ENCODE measurements around the gene TMTC2.

TMTC2 gene

DNA sequence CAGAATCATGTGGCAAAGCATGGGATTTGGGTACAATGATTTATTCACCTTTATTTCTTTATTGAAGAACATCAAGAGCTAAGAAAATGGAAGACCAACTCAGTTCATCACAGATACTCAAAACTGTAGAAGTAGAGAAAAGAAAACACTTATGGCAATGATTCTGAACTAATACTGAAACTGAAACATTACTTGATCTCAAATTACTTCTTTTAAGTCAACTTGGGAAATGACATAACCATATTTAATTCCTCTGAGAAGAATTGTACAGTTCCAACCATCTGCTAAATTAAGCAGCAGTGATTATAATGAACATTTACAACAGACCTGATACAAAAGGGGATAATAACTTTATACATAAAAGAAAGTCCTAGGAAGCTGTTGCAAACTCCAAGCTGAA is 466.5 kb downstream of the TMTC2 start:
- TF ChIP-seq, protein P1, sequence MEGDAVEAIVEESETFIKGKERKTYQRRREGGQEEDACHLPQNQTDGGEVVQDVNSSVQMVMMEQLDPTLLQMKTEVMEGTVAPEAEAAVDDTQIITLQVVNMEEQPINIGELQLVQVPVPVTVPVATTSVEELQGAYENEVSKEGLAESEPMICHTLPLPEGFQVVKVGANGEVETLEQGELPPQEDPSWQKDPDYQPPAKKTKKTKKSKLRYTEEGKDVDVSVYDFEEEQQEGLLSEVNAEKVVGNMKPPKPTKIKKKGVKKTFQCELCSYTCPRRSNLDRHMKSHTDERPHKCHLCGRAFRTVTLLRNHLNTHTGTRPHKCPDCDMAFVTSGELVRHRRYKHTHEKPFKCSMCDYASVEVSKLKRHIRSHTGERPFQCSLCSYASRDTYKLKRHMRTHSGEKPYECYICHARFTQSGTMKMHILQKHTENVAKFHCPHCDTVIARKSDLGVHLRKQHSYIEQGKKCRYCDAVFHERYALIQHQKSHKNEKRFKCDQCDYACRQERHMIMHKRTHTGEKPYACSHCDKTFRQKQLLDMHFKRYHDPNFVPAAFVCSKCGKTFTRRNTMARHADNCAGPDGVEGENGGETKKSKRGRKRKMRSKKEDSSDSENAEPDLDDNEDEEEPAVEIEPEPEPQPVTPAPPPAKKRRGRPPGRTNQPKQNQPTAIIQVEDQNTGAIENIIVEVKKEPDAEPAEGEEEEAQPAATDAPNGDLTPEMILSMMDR (IDR thresholded peaks at IDR 0.05; ENCODE audit: insufficient read depth, low read length, poor library complexity, severe bottlenecking), result no peak
- H3K36me3 ChIP-seq (ENCODE audit: control insufficient read depth, insufficient read depth, low read length), result no peaks in the 10 kb centered on the region
- DNase-seq (ENCODE audit: extremely low read depth, insufficient read length), result no peak
- H3K27me3 ChIP-seq (replicated peaks; ENCODE audit: control insufficient read depth, insufficient read depth, low read length), result no peaks in the 10 kb centered on the region
- H3K4me3 ChIP-seq (replicated peaks; ENCODE audit: low read depth, low read length), result no peak overlapping the region

DNA sequence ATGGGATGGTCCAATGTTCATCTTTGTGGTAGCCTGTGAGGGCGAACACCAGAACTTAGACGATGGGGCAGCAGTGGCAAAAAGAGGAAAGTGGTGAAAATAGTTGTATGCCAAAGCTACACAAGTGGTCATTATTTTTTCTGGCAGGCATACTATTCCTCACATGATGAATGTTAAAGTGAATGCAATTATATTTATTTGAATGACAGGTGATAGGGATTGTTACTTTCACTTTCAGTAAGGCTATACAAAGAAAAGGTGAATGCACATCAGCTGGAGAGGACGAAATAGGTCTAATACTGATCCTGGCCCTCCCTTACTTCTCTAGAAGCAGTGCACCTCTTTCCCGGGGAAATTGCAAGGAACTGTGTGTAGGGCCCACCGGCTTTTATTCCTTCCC is 470.1 kb downstream of the TMTC2 start:
- TF ChIP-seq, protein P1 (IDR thresholded peaks at IDR 0.05; ENCODE audit: insufficient read depth, low read length, poor library complexity, severe bottlenecking), result no peak

DNA sequence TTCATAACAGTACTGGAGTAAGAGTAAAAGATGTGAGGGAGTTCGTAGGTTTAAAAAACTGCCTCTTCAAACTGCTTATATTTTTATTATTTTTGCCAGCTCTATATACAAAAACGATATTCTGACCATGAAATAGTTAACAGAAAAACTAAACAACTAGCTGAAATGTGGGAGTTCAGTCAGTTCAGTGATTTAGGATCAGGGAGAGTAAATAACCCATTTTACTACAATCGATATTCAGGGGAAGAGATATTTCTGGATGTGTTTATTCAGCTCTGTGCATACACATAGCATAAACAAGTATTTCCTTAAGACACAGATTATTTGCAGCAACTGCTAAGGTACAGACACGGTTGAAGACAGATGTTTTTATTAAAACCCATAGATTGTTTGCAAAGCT is 470.9 kb downstream of the TMTC2 start:
- Histone ChIP-seq H3K4me3 (replicated peaks; ENCODE audit: low read depth, low read length) (no peak overlapping the region), H3K36me3 (ENCODE audit: control insufficient read depth, insufficient read depth, low read length) (no peaks in the 10 kb centered on the region), H3K27me3 (replicated peaks; ENCODE audit: control insufficient read depth, insufficient read depth, low read length) (no peaks in the 10 kb centered on the region)
- TF ChIP-seq, protein P1 (IDR thresholded peaks at IDR 0.05; ENCODE audit: insufficient read depth, low read length, poor library complexity, severe bottlenecking), result no peak
- DNase-seq (ENCODE audit: extremely low read depth, insufficient read length), result no peak

More for the DNA sequence above, 470.1 kb downstream of the TMTC2 start:
- H3K4me3 ChIP-seq (replicated peaks; ENCODE audit: low read depth, low read length), result no peak overlapping the region
- no peaks in the 10 kb centered on the region for H3K36me3 ChIP-seq (ENCODE audit: control insufficient read depth, insufficient read depth, low read length)
- no peaks in the 10 kb centered on the region for H3K27me3 ChIP-seq (replicated peaks; ENCODE audit: control insufficient read depth, insufficient read depth, low read length)
- DNase-seq (ENCODE audit: extremely low read depth, insufficient read length), result no peak

DNA sequence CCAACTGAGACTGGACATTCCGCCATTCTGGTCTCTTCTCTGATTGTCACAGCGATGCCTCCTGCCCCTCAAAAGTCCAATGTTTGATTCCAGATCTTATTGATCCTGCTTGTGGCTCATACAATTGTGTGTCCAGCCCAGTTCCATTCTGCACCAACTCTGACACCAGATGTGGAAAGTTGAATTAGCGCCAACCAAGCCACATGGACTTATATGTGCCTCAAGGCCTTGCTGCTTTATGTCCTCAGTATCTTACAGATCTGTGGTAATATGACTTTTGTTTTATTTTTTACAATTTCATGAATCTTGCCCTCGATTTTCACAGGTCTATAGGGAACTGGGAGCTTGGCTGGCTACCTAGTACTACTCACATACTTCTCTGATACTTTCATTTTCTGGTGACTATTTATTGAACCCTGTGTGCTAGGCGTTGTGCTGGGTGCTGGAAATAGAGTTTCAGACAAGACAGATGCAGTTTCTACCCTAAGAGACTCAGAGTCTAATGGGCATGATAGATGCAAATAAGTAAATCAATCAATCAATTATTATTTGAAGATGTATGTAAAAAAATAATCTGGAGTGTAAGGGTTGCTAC is 472.0 kb downstream of the TMTC2 start:
- H3K36me3 ChIP-seq (ENCODE audit: control insufficient read depth, insufficient read depth, low read length), result no peaks in the 10 kb centered on the region
- H3K4me3 ChIP-seq (replicated peaks; ENCODE audit: low read depth, low read length), result no peak overlapping the region
- H3K27me3 ChIP-seq (replicated peaks; ENCODE audit: control insufficient read depth, insufficient read depth, low read length), result no peaks in the 10 kb centered on the region
- TF ChIP-seq, protein P1 (IDR thresholded peaks at IDR 0.05; ENCODE audit: insufficient read depth, low read length, poor library complexity, severe bottlenecking), result no peak
- no peak for DNase-seq (ENCODE audit: extremely low read depth, insufficient read length)

DNA sequence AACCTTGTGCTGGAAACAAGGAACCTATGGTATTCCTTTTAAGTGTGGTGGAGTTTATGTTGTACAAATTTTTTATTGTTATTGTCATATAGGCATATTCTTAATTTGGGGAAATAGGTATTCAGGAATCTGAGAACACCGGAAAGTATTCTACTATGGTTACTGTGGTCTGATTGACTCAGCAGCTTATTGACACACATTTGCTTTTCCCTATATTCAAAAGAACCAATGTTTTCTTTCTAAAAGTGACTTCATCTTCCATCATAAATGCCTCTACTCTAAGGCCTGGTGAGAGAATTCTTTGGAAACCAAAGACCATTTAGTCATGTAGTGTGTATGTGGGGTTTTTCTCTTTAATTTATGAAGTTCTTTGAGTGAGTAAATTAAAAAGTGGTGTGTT is 474.8 kb downstream of the TMTC2 start:
- no peaks in the 10 kb centered on the region for H3K27me3 ChIP-seq (replicated peaks; ENCODE audit: control insufficient read depth, insufficient read depth, low read length)
- H3K36me3 ChIP-seq (ENCODE audit: control insufficient read depth, insufficient read depth, low read length), result no peaks in the 10 kb centered on the region
- no peak for DNase-seq (ENCODE audit: extremely low read depth, insufficient read length)
- no peak overlapping the region for H3K4me3 ChIP-seq (replicated peaks; ENCODE audit: low read depth, low read length)
- TF ChIP-seq, protein P1 (IDR thresholded peaks at IDR 0.05; ENCODE audit: insufficient read depth, low read length, poor library complexity, severe bottlenecking), result no peak

DNA sequence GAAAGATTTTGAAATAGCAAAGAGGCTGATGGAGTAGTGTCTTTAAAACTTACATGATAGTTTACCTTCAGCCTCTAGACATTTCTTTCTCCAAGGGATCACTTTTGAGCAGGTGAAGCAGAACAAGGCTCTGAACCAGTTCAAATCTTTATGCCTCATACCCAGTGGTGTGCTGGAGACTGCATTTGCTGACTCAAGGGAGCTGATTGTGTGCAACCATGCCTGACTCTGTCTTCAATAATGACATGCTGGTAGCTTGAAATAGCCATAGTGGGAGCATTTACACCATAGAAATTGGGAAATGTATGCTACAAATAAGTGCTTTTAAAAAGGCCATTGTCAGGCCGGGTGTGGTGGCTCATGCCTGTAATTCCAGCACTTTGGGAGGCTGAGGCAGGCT is 482.0 kb downstream of the TMTC2 start:
- no peak for DNase-seq (ENCODE audit: extremely low read depth, insufficient read length)
- Histone ChIP-seq H3K36me3 (ENCODE audit: control insufficient read depth, insufficient read depth, low read length) (no peaks in the 10 kb centered on the region), H3K4me3 (replicated peaks; ENCODE audit: low read depth, low read length) (no peak overlapping the region), H3K27me3 (replicated peaks; ENCODE audit: control insufficient read depth, insufficient read depth, low read length) (no peaks in the 10 kb centered on the region)
- TF ChIP-seq, protein P1 (IDR thresholded peaks at IDR 0.05; ENCODE audit: insufficient read depth, low read length, poor library complexity, severe bottlenecking), result no peak

Measured in GM06990 (cell line).